Heart right ventricle (tissue), 16 donors: ENCODE data around the gene HOXA2. TPM values are rescaled to one million over a fixed set of nuclear protein-coding genes. Genes with fewer than 3 reads are reported as not detected.

ENCODE experiments used
- ATAC-seq, 8 donors: fragments of 200-7000 bp; cut with Tn5 transposase; one replicate each; pipeline ENCODE4 v1.9.1; 2020; ENCODE audit warnings: mild to moderate bottlenecking in 8 of 8, moderate library complexity in 8 of 8, moderate number of reproducible peaks in 1 of 8
- DNase-seq, 2 donors: peaks; one replicate each; pipeline ENCODE4 v3.0.0-alpha.2; 2020
- H3K27ac ChIP-seq, 10 donors: fragments of 200-600 bp; sonication (generic) in 2 of 10; one replicate each; pipeline versions ENCODE4 v1.5.0 to v1.8.0; 2020 to 2022; ENCODE audit warnings: mild to moderate bottlenecking in 3 of 10
- H3K27me3 ChIP-seq, 7 donors: fragments of 200-600 bp; one replicate each; pipeline ENCODE4 v1.8.0; 2021 to 2022; ENCODE audit warnings: mild to moderate bottlenecking in 2 of 7
- H3K36me3 ChIP-seq, 9 donors: fragments of 200-600 bp; sonication (generic) in 1 of 9; one replicate each; pipeline versions ENCODE4 v1.5.0 to v1.8.0; 2020 to 2022; ENCODE audit warnings: mild to moderate bottlenecking in 2 of 9
- H3K4me1 ChIP-seq, 9 donors: fragments of 200-600 bp; sonication (generic) in 1 of 9; one replicate each; pipeline versions ENCODE4 v1.5.0 to v1.8.0; 2020 to 2022; ENCODE audit warnings: mild to moderate bottlenecking in 4 of 9
- H3K4me3 ChIP-seq, 10 donors: fragments of 200-600 bp; sonication (generic) in 2 of 10; one replicate each; pipeline versions ENCODE4 v1.5.0 to v1.8.0; 2020 to 2022; ENCODE audit warnings: mild to moderate bottlenecking in 7 of 10, moderate library complexity in 2 of 10
- H3K9me3 ChIP-seq, 11 donors: fragments of 200-600 bp in 10 of 11; sonication (generic) in 2 of 11; one replicate each; pipeline versions ENCODE4 v1.5.0 to v1.8.0; 2013 to 2022; ENCODE audit warnings: mild to moderate bottlenecking in 2 of 11, control low read depth in 1 of 11, moderate library complexity in 1 of 11
- CTCF ChIP-seq, 9 donors: fragments of 200-600 bp; sonication (generic) in 2 of 9; IDR thresholded peaks; one replicate each; pipeline versions ENCODE4 v1.5.0 to v1.8.0; 2021 to 2022; ENCODE audit warnings: antibody characterized with exemption in 9 of 9, mild to moderate bottlenecking in 5 of 9, moderate library complexity in 1 of 9
- WGBS, 2 donors: extraction: QIAGEN DNeasy Blood & Tissue Kit; methylation state at CpG; one replicate each; pipeline ENCODE4 v1.1.7; 2013; ENCODE audit warnings: inconsistent platforms in 1 of 2; 5-methylcytosine and 5-hydroxymethylcytosine counted together
- intact Hi-C, 10 donors: fragments of 100-400 bp; cut with DNase I; formaldehyde crosslinking; loops; one replicate each; pipeline versions ENCODE4 v1.11.1 to v1.14.2; 2022
- polyA plus RNA-seq, 2 donors: library from polyadenylated mRNA; stranded (reverse); fragments of 200-250 nt; gene quantifications; one replicate each; pipeline ENCODE4 v1.2.3, GENCODE V29; 2013
- total RNA-seq, 10 donors: library from RNA; stranded (reverse); fragmentation: NEBNext Ultra II Directional in 3 of 10; extraction: Animal tissue kit (Norgen Biotek cat#: 25700) in 3 of 10; gene quantifications; one replicate each; pipeline versions ENCODE4 v1.2.1 to v1.2.4, GENCODE V29; 2021 to 2023
- donor health status: Arrhythmogenic right ventricular cardiomyopathy.
- donor health status: ischemic (EF 13 %, LVEDD 7.1; RV severe dilation, severe dysfunction).
- donor health status: healthy with polysubstance abuse.
- donor health status: DM: no; HTN: yes; CAD: no.
- donor health status: DM: no; HTN: no; CAD: no.
- donor health status: ischemic (EF 25% LVEDD 6.9; RV normal size, moderate dysfunction).
- donor health status: ischemic (EF 25% LVEDD 5.7; RV mildly dilated, moderate dysfunction).
- donor health status: healthy.
- donor health status: DM: yes; HTN: yes; CAD: no.
- donor health status: Ischemic cardiomyopathy.
- donor health status: ischemic (EF 35%, LVEDD 5.7; RV mildly dilated, moderate dysfunction).
- donor health status: nonischemic (EF 11% LVEDD 7.7; RV severe dilation, severe dysfunction).
- donor health status: DM: yes; HTN: yes; CAD: no.
- donor health status: PGD.
- donor health status: ischemic (EF 29% LVEDD 5.4; RV normal size, mild dysfunction).
- donor health status: nonischemic (EF 23%, LVEDD 6.1; RV moderate dilation, normal function).

The HOXA2 gene
- total and polyA plus RNA-seq, 12 donors = 0.10 to 0.23 (median 0.19) TPM; not detected in 8

GRCh38 chr7:27123477-27124053 is 21.1 kb upstream of the HOXA2 start:
- Histone ChIP-seq H3K27me3 (peaks cover 13 to 99% (median 98%) of the 10 kb centered on the region in 7 donors), H3K9me3 (no peaks in the 10 kb centered on the region), H3K4me1 (no peaks in the 10 kb centered on the region), H3K27ac (no peak overlapping the region), H3K4me3 (no peak overlapping the region), H3K36me3 (no peaks in the 10 kb centered on the region)
- no peak for DNase-seq
- ATAC-seq = no peak
- no peak for TF ChIP-seq CTCF (IDR thresholded peaks at IDR 0.05)
- 24 to 29% methylated on average over 26 of the region's 26 CpGs for WGBS, 2 donors
- intact Hi-C loops = no loop called here

GRCh38 chr7:27123007-27123476 is 20.6 kb upstream of the HOXA2 start:
- TF ChIP-seq CTCF (IDR thresholded peaks at IDR 0.05) = no peak
- Histone ChIP-seq H3K36me3 (no peaks in the 10 kb centered on the region), H3K27me3 (peaks cover 13 to 99% (median 98%) of the 10 kb centered on the region in 7 donors), H3K4me1 (peaks cover 0 to 4% (median 0%) of the 10 kb centered on the region in 9 donors), H3K27ac (peak overlapping the region in 1 of 10 donors; percentile 11), H3K9me3 (no peaks in the 10 kb centered on the region), H3K4me3 (peak overlapping the region in 1 of 10 donors; percentile 12)
- ATAC-seq = no peak
- no peak for DNase-seq
- 16 to 27% methylated on average over 14 of the region's 14 CpGs for WGBS, 2 donors
- intact Hi-C loops = no loop called here

- peaks cover 18 to 99% (median 98%) of the 10 kb centered on the region in 7 donors for H3K27me3 ChIP-seq
- no peaks in the 10 kb centered on the region for H3K36me3 ChIP-seq
- peaks cover 0 to 6% (median 0%) of the 10 kb centered on the region in 9 donors for H3K4me1 ChIP-seq
- H3K27ac ChIP-seq = peak overlapping the region in 3 of 10 donors; percentile 12 to 68 (median 62)
- H3K4me3 ChIP-seq = peak overlapping the region in 5 of 10 donors; percentile 2 to 36 (median 12)
- intact Hi-C loops = no loop called here
- ATAC-seq = no peak
- TF ChIP-seq CTCF (IDR thresholded peaks at IDR 0.05) = no peak
- H3K9me3 ChIP-seq = no peaks in the 10 kb centered on the region
- WGBS, 2 donors = 8 to 17% methylated on average over 42 of the region's 42 CpGs
- DNase-seq = no peak
Measured at GRCh38 chr7:27122077-27122910, 19.8 kb upstream of the HOXA2 start.

DNA sequence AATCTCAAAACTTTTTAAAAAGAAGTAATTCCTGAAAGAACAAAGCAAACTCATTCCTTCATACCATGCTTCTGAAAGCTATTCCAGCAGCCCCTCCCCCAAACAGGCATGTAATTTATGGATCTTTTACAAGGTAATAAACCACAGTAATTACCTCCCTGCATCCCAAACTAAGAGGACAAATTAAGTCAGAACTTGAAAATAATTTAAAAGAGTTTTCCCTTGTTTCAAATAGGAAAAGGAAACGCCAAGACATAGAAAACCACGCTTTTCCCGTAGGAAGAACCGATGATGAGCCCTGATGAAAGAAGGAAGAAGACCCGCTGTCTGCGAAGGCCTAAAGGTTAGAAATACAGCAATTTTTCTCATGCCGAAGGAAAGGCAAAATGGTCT is 19.2 kb upstream of the HOXA2 start:
- no peak for TF ChIP-seq CTCF (IDR thresholded peaks at IDR 0.05)
- H3K4me1 ChIP-seq = peaks cover 0 to 6% (median 0%) of the 10 kb centered on the region in 9 donors
- peaks cover 18 to 99% (median 98%) of the 10 kb centered on the region in 7 donors for H3K27me3 ChIP-seq
- peak overlapping the region in 3 of 10 donors; percentile 12 to 68 (median 62) for H3K27ac ChIP-seq
- H3K36me3 ChIP-seq = no peaks in the 10 kb centered on the region
- WGBS, 2 donors = 19 to 34% methylated on average over 7 of the region's 7 CpGs
- H3K4me3 ChIP-seq = peak overlapping the region in 3 of 10 donors; percentile 12 to 36 (median 23)
- ATAC-seq (no peak), DNase-seq (no peak)
- intact Hi-C loops = no loop called here
- no peaks in the 10 kb centered on the region for H3K9me3 ChIP-seq
